ENCODE measurements around the gene PLIN5.

Gene PLIN5

GRCh38 chr19:4580021-4580901 is 45.2 kb upstream of the PLIN5 start:
- TF ChIP-seq CTCF (IDR thresholded peaks at IDR 0.05; ENCODE audit: control insufficient read depth, extremely low read depth, insufficient read depth): no peak
- no peak for DNase-seq (ENCODE audit: low read depth)
- H3K4me3 ChIP-seq (ENCODE audit: low read depth, low read length): no peak overlapping the region

GRCh38 chr19:4579389-4579788 is 44.4 kb upstream of the PLIN5 start:
- H3K4me3 ChIP-seq (ENCODE audit: low read depth, low read length): no peak overlapping the region
- DNase-seq (ENCODE audit: low read depth): no peak
- TF ChIP-seq CTCF (IDR thresholded peaks at IDR 0.05; ENCODE audit: control insufficient read depth, extremely low read depth, insufficient read depth): no peak

GRCh38 chr19:4578552-4579248 is 43.7 kb upstream of the PLIN5 start:
- TF ChIP-seq CTCF (IDR thresholded peaks at IDR 0.05; ENCODE audit: control insufficient read depth, extremely low read depth, insufficient read depth): no peak
- no peak for DNase-seq (ENCODE audit: low read depth)
- H3K4me3 ChIP-seq (ENCODE audit: low read depth, low read length): no peak overlapping the region

- H3K4me3 ChIP-seq (ENCODE audit: low read depth, low read length): no peak overlapping the region
- no peak for TF ChIP-seq CTCF (IDR thresholded peaks at IDR 0.05; ENCODE audit: control insufficient read depth, extremely low read depth, insufficient read depth)
These were observed 42.2 kb upstream of the PLIN5 start for GRCh38 chr19:4577020-4577782.

GRCh38 chr19:4576016-4576933 is 41.3 kb upstream of the PLIN5 start:
- H3K4me3 ChIP-seq (ENCODE audit: low read depth, low read length): no peak overlapping the region
- TF ChIP-seq CTCF (IDR thresholded peaks at IDR 0.05; ENCODE audit: control insufficient read depth, extremely low read depth, insufficient read depth): peak; percentile 34
- DNase-seq (ENCODE audit: low read depth): no peak

More at GRCh38 chr19:4577020-4577782, 42.2 kb upstream of the PLIN5 start:
- DNase-seq (ENCODE audit: low read depth): no peak
